Limb (tissue), 2 donors: ENCODE measurements around the gene SND1.

ENCODE experiments used
- DNase-seq, 2 donors: peaks; one replicate each; pipeline ENCODE4 v3.0.0-alpha.2; 2016; ENCODE audit errors: extremely low spot score in 2 of 2

The SND1 gene

GRCh38 chr7:128131115-128131514, 479.1 kb downstream of the SND1 start:
- no peak for DNase-seq

GRCh38 chr7:128131731-128132130, 479.7 kb downstream of the SND1 start:
- DNase-seq: no peak

- DNase-seq: no peak
Measured at GRCh38 chr7:128132426-128133069, 480.6 kb downstream of the SND1 start.

GRCh38 chr7:128135159-128135514, 483.1 kb downstream of the SND1 start:
- DNase-seq: no peak

- DNase-seq: peak; percentile 50 to 80
Measured at GRCh38 chr7:128135515-128136214, 483.7 kb downstream of the SND1 start.

- peak in 1 of 2 donors; percentile 59 for DNase-seq
Measured at GRCh38 chr7:128136215-128136597, 484.2 kb downstream of the SND1 start.

GRCh38 chr7:128137181-128137580, 485.2 kb downstream of the SND1 start:
- no peak for DNase-seq

GRCh38 chr7:128139406-128139805, 487.4 kb downstream of the SND1 start:
- DNase-seq: no peak

- DNase-seq: no peak
Measured at GRCh38 chr7:128141683-128142195, 489.7 kb downstream of the SND1 start.
